Vagina (tissue), 2 donors: Measurements from ENCODE around the gene CTNNBL1. TPM values are rescaled to one million over a fixed set of nuclear protein-coding genes. Genes with fewer than 3 reads are reported as not detected.

Experiments
- DNase-seq, 2 donors: peaks; one replicate each; pipeline ENCODE4 v3.0.0-alpha.2; 2017; ENCODE audit errors: extremely low spot score in 2 of 2
- H3K27ac ChIP-seq: fragments of 200-600 bp; sonication (generic); one replicate; pipeline ENCODE4 v1.5.1; 2019
- H3K27me3 ChIP-seq: fragments of 200-600 bp; sonication (generic); one replicate; pipeline ENCODE4 v1.5.1; 2019
- H3K36me3 ChIP-seq, 2 donors: fragments of 200-600 bp; sonication (generic); one replicate each; pipeline ENCODE4 v1.5.1; 2017 to 2019
- H3K4me1 ChIP-seq: fragments of 200-600 bp; sonication (generic); one replicate; pipeline ENCODE4 v1.5.1; 2019
- H3K4me3 ChIP-seq, 2 donors: fragments of 200-600 bp; sonication (generic); 1 replicate in 1 of 2; 2 replicates in 1 of 2; pipeline ENCODE4 v1.5.1; 2016 to 2019
- H3K9me3 ChIP-seq: fragments of 200-600 bp; sonication (generic); one replicate; pipeline ENCODE4 v1.5.1; 2019
- POLR2A ChIP-seq, 2 donors: fragments of 450-650 bp; IDR thresholded peaks; one replicate each; pipeline ENCODE4 v1.6.1; 2017; ENCODE audit warnings: antibody characterized with exemption in 2 of 2, mild to moderate bottlenecking in 2 of 2, moderate library complexity in 2 of 2
- POLR2AphosphoS5 ChIP-seq, 2 donors: sonication (generic); formaldehyde crosslinking; IDR thresholded peaks; one replicate each; pipeline ENCODE4 v1.9.0; 2017; ENCODE audit warnings: antibody characterized with exemption in 2 of 2, mild to moderate bottlenecking in 2 of 2, low read depth in 1 of 2; ENCODE audit not compliant: insufficient read depth in 1 of 2
- intact Hi-C: fragments of 100-400 bp; cut with DNase I; formaldehyde crosslinking; loops from one replicate; pipeline ENCODE4 v1.15.1; 2023
- total RNA-seq: library from RNA; depleted of rRNA; stranded (reverse); fragments of >200 nt; gene quantifications from one replicate; pipeline ENCODE4 v1.2.3, GENCODE V29; 2016
- TF ChIP-seq, protein P1 (sequence below), 3 experiments: fragments of 450-650 bp in 2 of 3; fragments of 200-600 bp in 1 of 3; sonication (generic) in 1 of 3; IDR thresholded peaks; one replicate each; pipeline ENCODE4 v1.5.1; 2017 to 2019; ENCODE audit warnings: antibody characterized with exemption in 3 of 3, mild to moderate bottlenecking in 2 of 3, moderate library complexity in 2 of 3

Gene CTNNBL1
- total RNA-seq, 1 donor from 2014 or later: 40.3 TPM

DNA sequence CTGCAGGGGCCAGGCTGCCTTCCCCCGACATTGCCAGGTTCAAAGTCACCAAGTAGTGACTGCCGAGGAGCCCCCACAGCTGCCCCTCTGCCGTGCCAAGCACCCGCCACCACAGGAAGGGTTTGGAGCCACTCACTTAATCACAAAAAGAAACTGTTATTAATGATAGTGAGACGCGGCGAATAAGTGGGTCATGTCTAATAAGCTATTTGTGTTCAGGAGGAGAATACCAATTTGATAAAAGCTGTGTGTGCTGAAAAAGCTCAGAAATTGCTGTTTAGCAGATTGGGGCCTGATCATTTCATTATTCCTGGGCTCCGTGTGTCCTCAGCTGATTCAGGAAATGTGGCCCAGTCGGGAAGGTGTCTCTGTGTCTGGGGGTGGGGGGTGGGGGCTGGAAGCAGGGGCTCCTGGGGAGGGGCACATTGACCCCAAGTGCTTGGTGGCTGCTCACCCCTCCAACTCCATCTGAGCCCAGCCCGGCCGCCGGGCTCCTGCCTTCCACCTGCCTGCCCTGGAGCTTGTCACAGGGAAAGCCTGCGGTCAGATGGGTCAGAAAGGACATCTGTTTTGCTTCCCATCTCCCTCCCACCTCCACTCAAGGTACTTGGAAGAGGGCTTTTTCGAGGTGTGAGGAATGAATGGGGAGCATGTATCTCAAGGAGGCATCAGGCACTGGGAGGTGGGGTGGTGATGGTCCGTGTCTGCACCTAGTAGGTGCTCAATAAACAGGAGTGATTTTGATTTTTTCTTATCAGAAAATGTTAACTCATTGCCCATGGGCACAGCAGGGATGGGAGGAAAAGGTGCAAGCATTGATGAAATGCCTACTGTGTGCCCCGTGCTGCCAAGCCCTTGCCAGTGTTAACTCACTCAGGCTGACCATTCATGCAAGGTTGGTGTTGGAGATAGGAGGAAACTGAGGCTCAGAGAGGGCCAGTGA lies 212.1 kb downstream of the CTNNBL1 start:
- H3K4me3 ChIP-seq: no peak overlapping the region
- no peaks in the 10 kb centered on the region for H3K9me3 ChIP-seq
- no peak for DNase-seq
- no peak overlapping the region for H3K27ac ChIP-seq
- intact Hi-C loops: no loop called here
- peaks cover 4% of the 10 kb centered on the region for H3K27me3 ChIP-seq
- H3K36me3 ChIP-seq: no peaks in the 10 kb centered on the region
- TF ChIP-seq POLR2AphosphoS5 (IDR thresholded peaks at IDR 0.05; ENCODE audit: insufficient read depth in 1 of 2, low read depth in 1 of 2) (no peak), POLR2A (IDR thresholded peaks at IDR 0.05) (no peak)
- TF ChIP-seq, protein P1, sequence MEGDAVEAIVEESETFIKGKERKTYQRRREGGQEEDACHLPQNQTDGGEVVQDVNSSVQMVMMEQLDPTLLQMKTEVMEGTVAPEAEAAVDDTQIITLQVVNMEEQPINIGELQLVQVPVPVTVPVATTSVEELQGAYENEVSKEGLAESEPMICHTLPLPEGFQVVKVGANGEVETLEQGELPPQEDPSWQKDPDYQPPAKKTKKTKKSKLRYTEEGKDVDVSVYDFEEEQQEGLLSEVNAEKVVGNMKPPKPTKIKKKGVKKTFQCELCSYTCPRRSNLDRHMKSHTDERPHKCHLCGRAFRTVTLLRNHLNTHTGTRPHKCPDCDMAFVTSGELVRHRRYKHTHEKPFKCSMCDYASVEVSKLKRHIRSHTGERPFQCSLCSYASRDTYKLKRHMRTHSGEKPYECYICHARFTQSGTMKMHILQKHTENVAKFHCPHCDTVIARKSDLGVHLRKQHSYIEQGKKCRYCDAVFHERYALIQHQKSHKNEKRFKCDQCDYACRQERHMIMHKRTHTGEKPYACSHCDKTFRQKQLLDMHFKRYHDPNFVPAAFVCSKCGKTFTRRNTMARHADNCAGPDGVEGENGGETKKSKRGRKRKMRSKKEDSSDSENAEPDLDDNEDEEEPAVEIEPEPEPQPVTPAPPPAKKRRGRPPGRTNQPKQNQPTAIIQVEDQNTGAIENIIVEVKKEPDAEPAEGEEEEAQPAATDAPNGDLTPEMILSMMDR (IDR thresholded peaks at IDR 0.05): no peak
- H3K4me1 ChIP-seq: peaks cover 14% of the 10 kb centered on the region

DNA sequence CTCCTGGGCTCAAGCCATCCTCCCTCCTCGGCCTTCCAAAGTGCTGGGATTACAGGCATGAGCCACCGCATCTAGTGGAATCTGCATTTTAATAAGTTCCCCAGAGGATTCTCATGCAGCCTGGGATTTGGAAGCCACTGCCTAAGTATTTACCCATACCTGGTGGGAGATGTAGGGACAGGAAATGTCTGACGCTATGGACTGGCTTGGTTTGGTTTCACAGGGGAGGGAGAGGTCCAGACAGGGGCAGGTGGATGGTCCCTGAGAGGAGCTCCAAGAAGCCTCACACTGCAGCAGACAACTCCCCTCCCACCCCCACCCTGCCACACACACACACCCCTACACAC lies 213.5 kb downstream of the CTNNBL1 start:
- intact Hi-C loops: no loop called here
- peaks cover 12% of the 10 kb centered on the region for H3K4me1 ChIP-seq

DNA sequence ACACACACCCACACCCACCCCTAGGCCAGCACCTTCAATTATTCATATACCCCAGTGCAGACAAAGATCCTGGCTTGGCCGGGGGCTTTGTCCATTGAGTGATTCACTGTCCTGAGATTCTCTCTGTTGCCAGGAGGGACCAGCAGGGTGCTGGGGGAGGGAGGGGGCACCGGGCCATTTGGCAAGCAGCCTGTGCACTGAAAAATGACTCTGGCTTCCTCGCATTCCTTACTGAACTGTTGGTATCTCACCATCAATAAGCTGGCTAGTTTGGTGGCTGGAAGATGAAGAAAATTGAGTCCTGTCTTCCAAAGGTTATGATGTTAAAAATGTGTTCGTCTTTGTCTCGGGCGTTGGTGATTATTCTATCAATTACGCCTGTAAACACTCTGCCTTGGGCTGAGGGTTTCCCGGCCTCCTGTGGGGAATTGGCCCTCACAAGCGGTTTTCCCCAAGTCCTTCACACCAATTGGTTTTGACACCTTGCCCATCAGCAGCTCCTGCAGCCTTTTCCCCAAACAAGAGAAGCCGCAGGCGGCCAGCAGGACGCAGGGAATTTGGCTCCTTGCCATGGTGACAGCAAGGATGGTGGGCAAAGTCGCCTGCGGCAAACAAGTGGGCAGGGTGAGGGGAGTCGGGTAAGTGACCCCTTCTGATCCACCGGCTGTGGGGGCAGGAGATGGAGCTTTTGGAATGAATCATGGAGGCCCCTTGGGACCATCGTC lies 214.0 kb downstream of the CTNNBL1 start:
- Histone ChIP-seq H3K27me3 (peaks cover 4% of the 10 kb centered on the region), H3K4me3 (no peak overlapping the region), H3K27ac (no peak overlapping the region), H3K4me1 (peaks cover 6% of the 10 kb centered on the region), H3K9me3 (no peaks in the 10 kb centered on the region), H3K36me3 (no peaks in the 10 kb centered on the region)
- TF ChIP-seq POLR2AphosphoS5 (IDR thresholded peaks at IDR 0.05; ENCODE audit: insufficient read depth in 1 of 2, low read depth in 1 of 2) (no peak), POLR2A (IDR thresholded peaks at IDR 0.05) (no peak)
- TF ChIP-seq, protein P1 (IDR thresholded peaks at IDR 0.05): no peak
- DNase-seq: no peak
- intact Hi-C loops: no loop called here

More for the DNA sequence above, 213.5 kb downstream of the CTNNBL1 start:
- Histone ChIP-seq H3K27ac (no peak overlapping the region), H3K27me3 (peaks cover 4% of the 10 kb centered on the region), H3K9me3 (no peaks in the 10 kb centered on the region), H3K36me3 (no peaks in the 10 kb centered on the region), H3K4me3 (no peak overlapping the region)
- TF ChIP-seq, protein P1 (IDR thresholded peaks at IDR 0.05): no peak
- TF ChIP-seq POLR2A (IDR thresholded peaks at IDR 0.05) (no peak), POLR2AphosphoS5 (IDR thresholded peaks at IDR 0.05; ENCODE audit: insufficient read depth in 1 of 2, low read depth in 1 of 2) (no peak)
- DNase-seq: no peak

- no peak overlapping the region for H3K27ac ChIP-seq
- TF ChIP-seq POLR2AphosphoS5 (IDR thresholded peaks at IDR 0.05; ENCODE audit: insufficient read depth in 1 of 2, low read depth in 1 of 2) (no peak), POLR2A (IDR thresholded peaks at IDR 0.05) (no peak)
- TF ChIP-seq, protein P1 (IDR thresholded peaks at IDR 0.05): no peak
- DNase-seq: no peak
- intact Hi-C loops: no loop called here
- no peaks in the 10 kb centered on the region for H3K36me3 ChIP-seq
- no peaks in the 10 kb centered on the region for H3K27me3 ChIP-seq
- no peak overlapping the region for H3K4me3 ChIP-seq
- H3K4me1 ChIP-seq: peaks cover 19% of the 10 kb centered on the region
- no peaks in the 10 kb centered on the region for H3K9me3 ChIP-seq
These were observed 217.4 kb downstream of the CTNNBL1 start for GRCh38 chr20:37911261-37911660.
